HG02973 (cell line): ENCODE measurements around the gene HTR4.

ENCODE experiments used
- ATAC-seq: cut with Tn5 transposase; IDR thresholded peaks from one replicate; pipeline ENCODE4 v1.9.1; 2021; ENCODE audit warnings: moderate library complexity; ENCODE audit not compliant: unreplicated experiment

The HTR4 gene

DNA sequence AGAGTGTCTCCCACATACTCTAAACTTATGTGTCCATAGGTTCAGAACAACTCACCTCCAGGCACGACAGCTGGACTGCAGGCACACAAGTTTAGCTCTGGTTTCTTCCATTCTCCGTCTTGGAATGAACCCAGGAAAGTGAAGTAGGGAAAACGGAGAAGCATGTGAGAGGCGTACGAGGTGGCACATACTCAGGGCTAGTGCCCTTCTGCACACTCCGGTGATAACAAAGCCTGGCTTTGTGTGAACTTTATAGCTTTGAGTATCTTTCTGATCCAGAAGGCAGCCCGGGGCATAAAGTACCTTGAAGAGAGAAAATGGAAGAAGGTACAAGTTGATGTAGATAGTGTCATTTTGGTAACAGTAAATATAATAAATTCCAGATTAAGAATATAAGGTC lies 11.1 kb upstream of the HTR4 start:
- no peak for ATAC-seq

DNA sequence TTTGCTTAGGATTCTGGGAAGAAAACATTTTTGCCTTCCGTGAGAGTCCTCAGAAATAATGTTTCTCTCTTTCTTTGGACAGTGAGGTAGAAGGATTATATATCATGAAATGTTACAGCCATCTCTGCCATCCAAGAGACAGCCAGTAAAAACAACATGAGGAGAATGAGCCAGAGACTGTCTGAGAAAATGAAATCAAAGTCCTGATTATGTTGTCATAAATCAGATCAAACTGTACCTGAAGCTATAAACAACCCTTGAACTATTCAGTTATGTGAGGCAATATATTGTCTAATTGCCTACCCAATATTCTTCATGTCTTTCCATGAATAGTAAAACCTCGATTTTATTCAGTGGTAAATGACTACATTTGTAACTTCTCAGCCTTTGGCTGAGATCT lies 9.2 kb upstream of the HTR4 start:
- ATAC-seq, result no peak

DNA sequence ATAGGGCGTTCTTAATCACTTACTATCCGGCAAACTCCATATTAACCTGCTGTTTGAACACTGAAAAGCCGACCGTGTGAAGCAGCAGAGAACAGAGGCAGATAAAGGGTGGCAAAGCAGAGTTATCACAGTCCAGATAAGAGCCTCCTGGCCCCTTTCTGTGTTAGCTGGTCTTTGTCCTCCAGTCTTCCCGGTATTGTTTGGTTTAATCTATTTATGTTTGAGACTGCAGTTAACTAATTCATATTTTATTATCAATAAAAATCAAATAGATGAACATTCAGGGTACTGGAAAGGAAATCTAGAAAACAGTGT lies 6.0 kb upstream of the HTR4 start:
- no peak for ATAC-seq

DNA sequence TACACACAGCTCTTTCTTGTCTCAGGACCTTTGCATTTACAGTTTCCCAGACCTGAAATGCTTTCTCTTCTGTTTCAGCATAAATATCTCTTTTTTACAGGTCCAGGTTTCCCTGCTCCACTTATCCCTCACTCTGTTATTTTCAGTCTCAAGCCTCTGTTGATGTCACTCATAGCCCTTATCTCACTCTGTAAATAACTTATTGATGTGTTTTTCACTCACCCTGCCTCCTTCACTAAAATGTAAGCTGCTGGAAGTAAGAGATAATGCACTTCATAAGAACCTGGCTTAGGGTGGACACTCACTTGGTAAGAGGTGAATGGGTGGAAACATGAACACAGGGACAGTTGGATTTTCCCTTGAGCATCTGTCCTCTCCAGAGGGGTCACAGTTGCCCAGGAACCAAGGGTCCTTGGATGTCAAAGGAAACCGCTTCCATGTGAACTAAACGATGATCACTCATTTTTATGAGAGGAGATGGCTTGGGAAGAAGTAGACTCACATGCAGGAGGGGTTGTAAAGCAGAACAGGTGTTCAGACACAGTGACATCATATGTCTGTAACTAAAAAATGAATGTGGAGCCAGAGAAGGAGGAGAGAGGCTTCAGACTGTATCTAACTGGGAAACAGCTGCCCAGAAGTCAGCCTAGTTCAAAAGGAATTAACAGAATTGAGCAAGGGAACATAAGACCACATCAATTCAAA lies 5.5 kb upstream of the HTR4 start:
- ATAC-seq, result no peak

DNA sequence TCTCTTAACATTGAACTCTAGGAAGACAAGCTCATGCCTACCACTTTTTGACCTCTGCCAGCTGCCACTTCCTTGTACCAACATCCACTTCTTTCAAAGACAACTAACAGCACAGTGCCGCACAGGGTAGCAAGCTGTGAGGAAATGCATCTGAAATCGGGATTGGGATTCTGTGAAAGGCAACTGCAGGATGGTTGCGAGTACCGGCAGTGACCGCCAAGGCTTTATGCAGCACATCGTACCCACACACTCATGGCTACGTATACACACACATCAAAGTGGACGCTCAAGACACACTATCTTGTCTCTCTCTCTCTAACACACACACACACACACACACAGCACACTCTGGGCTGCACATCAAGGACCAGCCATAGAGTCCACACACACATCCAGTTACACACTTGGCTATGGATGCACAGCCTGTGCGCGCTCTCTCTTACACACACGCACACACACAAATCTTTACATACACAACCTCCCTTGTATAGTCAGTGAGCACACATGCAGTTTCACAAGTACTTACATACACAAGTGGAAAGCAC lies 964 bp downstream of the HTR4 start:
- ATAC-seq, result no peak

DNA sequence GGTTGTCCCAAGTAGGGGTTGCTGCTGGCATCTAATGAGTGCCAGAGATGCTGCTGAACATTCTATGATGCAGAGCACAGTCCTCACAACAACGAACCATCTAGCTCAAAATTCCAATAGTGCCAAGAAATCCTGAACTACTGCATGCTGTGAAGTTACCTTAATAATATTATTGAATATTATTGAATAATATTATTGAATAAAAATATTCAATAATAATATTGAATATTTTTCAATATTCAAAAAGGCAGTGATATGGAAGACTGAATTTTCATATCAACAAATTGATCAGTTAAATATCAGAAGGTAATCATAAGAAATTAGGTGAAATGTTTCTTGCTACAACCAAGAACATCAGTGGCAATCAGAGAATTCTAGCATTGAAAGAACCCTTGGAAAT lies 2.8 kb downstream of the HTR4 start:
- ATAC-seq, result no peak

DNA sequence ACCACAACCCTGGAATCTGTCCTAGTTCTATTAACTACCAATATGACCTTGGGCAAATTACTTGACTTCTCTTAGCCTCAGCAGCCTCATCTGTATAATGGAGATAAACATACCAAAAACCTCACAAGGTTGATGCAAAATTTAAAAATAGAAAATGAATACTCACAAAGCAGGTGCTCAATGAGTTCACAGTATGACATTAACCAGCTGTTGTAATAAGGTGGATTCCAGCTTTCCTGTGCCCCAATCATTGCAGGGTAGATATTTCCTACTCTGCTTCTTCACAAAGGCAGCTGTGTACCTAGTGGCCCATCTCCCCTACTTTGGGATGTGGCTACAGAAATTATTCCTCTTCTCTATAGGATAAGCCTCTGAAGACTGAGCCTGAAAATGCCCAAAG lies 8.8 kb downstream of the HTR4 start:
- ATAC-seq, result no peak

DNA sequence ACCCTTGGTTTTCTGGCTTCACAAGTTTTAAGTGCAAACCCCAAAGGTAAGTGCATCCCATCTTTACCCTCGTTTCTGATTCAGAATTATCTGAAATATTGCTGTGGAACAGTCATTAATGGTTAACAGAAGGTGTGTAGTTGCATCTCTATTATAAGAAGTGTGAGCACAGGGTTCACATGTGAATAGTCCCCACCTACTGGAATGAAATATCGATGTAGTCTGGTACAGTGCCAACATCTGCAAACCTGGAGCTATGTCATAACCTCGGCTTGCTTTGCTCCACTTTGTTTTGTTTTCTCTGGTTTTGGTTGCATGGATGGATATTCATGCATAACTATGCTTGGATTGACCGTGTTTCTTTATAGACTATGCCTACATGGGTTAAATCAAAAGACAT lies 12.6 kb downstream of the HTR4 start:
- no peak for ATAC-seq

DNA sequence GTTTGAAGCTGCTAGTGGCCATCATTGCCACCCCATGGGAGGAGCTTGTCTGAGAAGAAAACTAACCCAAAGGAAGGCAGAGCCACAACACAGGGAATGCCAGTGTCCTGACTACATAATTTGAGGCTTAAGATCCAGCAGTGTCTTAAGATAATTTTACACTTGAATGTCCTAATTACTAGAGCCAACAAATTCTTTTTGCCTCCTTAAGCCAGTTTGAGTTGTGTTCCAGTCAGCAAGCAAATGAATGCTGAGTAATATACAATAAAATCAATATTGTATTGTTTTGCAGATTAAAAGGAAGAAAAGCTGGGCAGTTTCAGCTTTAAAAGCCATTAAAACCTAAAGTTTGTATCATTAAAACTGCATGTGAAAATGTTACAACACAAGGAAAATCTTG lies 13.9 kb downstream of the HTR4 start:
- no peak for ATAC-seq

DNA sequence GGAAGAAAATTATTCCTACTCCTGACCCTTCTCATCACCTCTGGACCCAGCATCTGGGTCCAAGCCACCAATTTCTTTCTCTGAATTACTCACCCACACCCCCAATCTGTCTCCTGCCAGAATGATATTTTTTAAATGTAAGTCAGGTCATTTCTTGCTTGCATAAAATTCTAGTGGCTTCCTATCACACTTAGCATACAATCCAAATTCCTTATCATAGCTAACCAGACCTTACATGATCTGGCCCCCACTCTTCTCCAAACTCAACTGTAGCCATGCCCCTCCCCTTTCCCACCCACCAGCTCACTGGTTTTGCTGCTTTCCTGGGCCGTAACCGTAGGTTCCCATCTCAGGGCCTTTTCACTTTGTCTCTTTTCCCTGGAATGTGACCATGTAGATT lies 15.2 kb downstream of the HTR4 start:
- ATAC-seq, result no peak

DNA sequence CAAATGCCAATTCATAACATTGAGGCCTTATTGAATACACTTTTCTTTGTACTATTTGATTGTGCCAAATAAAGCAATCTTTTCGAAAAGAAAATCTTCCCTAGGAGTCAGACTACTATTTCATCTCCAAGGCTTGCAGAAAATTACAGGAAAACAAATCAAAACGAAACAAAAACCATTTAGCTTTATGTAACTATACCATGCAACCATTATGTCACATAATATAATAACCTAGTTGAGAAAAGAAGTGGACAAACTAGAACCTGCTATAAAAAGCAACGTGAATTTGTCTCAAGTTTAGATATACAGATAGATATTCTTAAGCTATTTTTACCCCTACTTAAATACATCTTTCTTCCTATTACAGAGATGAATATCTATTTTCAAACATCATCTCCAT lies 18.0 kb downstream of the HTR4 start:
- ATAC-seq, result no peak

DNA sequence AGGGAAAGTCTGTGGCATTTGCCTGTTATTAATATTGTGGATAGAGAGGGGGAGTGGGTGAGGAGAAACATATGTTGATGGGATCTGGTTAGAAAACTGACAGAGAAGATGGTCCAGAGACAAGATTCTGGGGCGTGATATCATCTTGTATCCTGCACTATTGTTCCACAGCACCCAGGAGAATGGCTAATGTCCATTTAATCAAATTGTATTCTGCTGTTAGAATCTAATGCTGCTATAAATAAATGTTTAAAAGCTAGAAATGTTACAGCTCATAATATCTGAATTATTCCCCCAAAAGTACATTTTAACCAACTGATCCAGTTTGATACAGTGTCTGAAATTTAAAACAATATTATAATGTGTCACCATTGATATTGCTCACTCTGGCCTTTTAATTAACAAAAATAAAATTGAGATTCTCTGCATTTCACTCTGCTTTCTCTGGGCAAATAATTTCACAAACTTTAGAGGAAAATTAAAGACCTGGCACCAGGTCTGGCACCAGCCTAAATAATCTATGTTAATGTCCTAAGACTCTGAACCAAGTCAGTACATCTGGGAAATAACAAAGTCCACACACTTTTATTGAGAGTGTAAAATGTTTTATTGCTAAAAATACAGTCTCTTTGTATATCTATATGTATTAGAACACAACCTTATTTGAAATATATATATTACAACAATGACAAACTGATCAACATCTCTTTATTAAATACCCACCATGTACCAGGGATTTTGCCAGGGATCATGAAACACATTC lies 18.8 kb downstream of the HTR4 start:
- no peak for ATAC-seq

DNA sequence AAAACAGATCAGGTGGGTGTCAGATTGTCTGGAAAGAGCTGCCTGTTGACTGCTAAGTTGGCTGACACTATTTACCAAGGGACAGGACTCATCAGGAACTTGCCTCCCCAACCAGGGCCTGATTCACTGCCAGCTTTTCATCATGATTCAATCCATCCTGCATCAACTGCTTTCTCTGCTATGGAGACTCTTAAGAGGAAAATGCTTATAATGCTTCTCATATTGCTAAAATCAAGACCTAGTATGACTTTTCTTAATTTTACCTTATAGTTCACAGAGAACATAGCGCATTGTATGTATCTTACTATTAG lies 21.3 kb downstream of the HTR4 start:
- no peak for ATAC-seq

DNA sequence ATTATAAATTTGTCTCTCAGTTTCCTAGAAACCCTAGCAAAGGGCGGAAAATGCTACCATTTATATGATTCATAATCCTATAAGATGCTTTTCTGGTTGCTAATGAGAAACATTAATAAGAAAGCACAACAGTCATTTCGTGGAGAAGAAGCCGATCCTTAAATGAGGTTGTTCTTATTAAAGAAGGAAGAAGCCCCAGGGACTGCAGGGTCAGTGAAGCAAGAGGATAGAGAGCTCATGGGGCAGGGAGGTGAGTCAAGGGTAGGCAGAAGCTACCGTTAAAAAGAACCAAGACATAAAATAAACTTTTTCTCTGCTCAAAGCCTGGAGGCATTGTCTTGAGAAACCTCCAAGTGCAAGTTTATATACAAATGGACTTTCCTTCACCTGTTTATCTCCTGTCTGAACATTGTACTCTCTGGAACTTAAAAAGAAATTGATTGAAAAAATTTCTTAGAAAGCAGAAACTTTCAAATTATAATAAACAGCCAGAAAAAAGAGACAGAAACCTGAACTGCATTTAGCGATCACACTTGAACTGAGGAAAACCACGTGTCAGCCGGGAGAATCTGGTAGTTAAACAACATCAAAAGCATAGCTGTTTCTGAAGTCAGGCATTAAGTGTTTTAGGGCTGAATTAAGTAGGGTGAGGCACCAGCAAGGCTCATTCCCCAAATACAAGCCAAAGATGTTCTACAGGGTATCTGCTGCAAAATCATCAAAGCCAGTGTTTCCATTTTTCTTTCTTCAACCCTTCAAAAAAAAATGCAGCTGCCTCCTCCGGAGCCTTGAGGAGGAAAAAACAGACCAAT lies 21.9 kb downstream of the HTR4 start:
- no peak for ATAC-seq

DNA sequence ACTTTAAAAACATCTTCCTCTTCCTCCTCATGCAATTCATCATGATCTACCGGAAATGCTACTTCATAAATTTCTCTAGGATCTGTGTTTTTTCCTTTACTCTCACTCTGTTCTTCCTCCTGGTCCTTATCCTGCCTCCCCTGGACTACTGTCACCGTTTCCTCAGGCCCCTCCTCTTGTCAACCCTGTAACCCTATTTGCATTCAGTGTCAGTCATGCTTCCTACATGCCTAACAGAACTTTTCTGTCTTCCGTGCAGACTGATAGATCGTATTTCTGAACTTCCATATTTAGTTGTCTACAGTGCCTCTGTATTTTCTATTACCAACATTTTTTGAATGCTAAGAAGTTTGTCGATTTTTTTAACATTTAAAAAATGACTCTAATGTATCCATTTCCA lies 27.3 kb downstream of the HTR4 start:
- ATAC-seq, result no peak

DNA sequence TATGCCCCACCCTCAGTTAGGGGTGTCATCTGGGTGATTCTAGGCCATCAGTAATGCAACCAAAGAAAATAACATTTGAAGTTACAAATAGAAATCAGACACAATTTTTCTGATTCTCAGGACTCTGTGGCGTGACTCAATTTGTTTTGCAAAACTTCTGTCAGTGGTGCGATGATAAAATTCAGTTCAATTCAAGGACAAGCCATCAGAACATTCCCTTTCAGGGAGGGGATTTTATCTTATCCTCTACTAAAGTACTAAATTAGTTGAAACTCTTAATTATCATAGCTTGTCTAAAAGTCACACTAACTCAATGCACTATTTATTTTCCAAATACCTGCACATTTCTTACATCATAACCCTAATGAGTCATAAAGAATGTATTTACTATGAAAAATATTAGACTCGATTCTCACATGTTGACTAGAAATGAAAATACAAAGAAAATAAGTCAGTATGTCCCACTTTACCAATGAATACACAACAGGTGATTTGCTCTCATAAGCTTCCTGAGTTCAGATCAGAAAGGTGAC lies 28.2 kb downstream of the HTR4 start:
- ATAC-seq, result no peak

DNA sequence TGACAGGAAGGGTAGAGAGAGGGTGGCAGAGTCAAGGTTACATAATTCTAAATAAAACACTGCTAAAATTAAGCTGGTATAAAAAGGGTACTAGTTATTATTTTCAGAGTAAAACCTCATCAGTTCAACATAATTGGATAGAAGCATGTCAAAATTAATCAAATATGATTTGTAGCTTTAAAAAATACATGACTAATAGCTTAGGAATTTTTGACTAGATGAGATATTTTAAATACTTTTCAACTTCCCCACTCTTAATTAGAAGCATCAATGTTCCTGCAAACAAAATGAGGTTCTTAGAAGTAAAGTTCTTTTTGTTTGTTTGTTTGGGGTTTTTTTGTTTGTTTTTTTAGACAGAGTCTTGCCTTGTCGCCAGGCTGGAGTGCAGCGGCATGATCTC lies 29.1 kb downstream of the HTR4 start:
- no peak for ATAC-seq

DNA sequence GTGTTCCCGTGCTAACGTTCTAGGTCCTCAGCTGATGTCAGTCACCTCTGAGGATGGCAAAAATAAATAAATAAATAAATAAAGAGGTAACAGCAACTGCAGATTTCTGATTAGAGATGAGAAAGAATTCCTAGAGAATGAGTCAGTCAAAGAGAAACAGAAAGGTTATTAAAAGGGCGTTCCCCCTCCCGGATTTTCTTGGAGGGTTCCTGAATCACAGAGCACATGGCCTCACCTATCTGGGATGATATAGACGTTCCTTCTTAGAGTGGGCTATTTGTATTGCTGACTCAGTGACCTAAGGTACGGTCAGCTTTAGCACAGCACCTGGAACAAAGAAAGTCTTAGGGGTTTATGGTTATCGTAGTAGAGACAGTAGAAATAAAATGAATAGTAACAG lies 30.6 kb downstream of the HTR4 start:
- ATAC-seq, result no peak

DNA sequence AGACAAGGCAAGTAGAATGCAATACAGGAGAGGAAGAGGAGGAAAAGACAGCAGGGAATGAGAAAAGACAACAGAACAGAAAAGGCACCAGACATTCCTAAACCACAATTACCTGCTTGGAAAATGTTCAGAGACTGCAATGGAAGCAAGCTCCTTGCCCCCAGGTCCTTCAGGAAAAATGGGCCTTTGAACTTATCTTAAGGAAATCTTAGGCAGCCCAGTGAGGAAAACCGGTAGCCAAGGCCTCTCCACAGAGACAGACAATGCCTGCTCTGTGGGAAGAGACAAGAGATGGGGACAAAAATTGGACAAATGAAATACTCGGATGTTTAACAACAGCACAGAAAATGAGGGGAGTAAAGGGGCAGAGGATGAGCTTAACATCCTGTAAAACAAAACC lies 31.2 kb downstream of the HTR4 start:
- no peak for ATAC-seq

DNA sequence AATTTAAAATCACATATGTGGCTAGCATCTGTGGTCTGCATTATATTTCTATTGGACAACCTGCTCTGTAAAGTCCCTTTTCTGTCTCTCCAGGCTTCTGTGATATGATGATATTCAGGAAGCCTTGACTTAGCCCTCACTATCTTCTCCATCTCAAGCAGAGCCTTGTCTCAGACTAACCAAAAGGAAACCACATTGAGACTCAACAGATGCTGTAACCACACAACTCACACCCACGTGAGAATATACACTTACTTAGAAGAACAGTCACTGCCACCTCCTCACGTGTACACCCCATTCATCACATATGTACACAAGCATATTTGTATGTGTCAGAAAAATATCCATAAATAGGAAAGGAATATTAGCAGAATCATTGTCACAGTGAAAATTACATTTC lies 33.6 kb downstream of the HTR4 start:
- ATAC-seq, result peak; percentile 61

DNA sequence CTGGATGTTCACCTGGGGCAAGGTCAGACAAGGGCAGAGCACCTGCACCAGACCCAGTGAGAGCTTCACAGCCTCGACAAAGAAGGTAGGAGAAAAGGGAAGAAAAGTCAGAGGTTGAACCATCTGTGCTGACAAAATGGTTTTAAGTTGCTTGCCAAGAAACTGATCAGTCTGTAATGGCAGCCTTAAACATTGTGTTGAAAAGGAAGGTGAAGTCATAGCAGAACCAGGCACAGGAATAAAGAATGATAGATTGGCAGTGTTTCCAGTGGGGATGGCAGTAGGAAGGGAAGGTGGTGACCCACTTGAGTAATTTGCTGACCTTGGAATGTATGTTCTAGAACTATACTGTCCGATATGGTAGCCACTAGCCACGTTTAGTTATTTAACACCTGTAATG lies 34.2 kb downstream of the HTR4 start:
- ATAC-seq, result no peak

DNA sequence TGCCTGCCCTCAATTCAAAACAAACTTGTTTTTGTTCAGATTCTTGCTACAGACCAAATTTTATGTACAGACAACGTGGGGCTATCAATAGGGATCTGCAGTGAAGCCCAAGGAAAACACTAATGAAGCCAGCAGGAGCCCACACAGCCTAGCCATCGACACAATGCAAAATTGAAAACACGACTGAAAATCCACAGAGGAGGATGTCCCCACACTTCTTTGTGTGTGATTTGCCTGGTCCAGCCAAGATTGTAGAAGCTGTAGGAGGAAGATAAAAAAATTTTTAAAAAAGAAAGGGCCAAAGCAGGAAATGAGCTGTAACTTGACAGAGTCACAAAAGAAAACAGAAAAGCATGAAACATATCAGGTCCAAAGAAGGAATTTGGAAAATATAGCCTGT lies 34.8 kb downstream of the HTR4 start:
- ATAC-seq, result no peak
